Ishikawa (cell line): ENCODE results near the gene ATP5PB.

Experiments
- CEBPB ChIP-seq: IDR thresholded peaks from 2 replicates; pipeline ENCODE4 v1.6.1; 2012
- EP300 ChIP-seq: IDR thresholded peaks from 2 replicates; pipeline ENCODE4 v1.6.1; 2012; ENCODE audit warnings: borderline replicate concordance
- TEAD4 ChIP-seq: IDR thresholded peaks from 2 replicates; pipeline ENCODE4 v1.6.1; 2012

DNA sequence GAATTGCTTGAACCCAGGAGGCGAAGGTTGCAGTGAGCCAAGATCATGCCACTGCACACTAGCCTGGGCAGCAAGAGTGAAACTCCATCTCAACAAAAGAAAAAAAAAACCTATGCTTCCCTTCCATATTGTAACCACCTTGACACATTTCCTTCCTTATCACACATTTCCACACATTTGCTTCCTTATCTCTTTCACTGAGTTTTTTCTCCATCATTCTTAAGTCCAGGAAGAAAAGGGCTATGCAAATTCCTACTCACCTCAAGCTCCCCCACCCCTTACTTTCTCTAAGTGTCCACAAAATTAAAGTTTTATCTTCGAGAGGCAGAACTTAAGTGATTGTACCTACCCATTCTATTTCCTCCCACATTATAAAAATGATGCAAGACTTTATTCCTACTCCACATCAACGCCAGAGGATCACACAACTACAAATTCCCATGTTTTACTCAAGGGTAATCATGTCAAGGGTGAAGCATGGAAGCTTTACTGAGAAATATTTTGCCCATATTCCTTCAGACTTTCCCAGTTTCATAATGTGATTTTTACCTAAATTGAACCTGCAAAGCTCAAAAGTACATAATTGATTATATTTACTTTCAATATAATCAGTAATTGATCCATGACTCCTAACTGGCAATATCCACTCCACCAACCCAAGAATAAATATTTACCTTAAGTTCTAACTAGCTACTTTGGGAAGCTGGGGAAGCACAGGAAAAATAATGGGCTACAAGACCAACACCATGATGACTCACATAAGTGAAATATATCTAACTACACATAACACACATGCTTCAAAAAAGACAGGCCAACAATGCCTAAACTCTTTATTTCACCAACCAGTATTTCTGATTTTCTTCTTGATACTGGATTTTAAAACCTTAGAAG lies 9.6 kb upstream of the ATP5PB start:
- TF ChIP-seq EP300 = no peak
- TF ChIP-seq TEAD4 = no peak
- no peak for TF ChIP-seq CEBPB
